HCT116 (cell line): Measurements from ENCODE around the gene DLG5. TPM values are rescaled to one million over a fixed set of nuclear protein-coding genes. Genes with fewer than 3 reads are reported as not detected.

ENCODE experiments used
- ATAC-seq: fragments of 200-7000 bp; cut with Tn5 transposase; 2 replicates; pipeline ENCODE4 v1.9.1; 2020; ENCODE audit warnings: mild to moderate bottlenecking, moderate library complexity
- BruUV-seq: library from RNA; stranded (reverse); fragments of 400-500 nt; replicated peaks from 2 replicates; lab custom pipeline; 2021; lab: Mats Ljungman, UMichigan
- CTCF ChIA-PET: fragments of 300-600 bp; sonication (Branson Sonifier 250); formaldehyde crosslinking; loops from one replicate; lab custom pipeline; 2021; ENCODE audit warnings: antibody characterized with exemption; lab: Charles Lee
- POLR2A ChIA-PET: fragments of 300-600, 350-600 bp; sonication (Branson Sonifier 250); formaldehyde crosslinking; loops from one replicate; lab custom pipeline; 2021; ENCODE audit warnings: antibody characterized with exemption; lab: Charles Lee
- RAD21 ChIA-PET, 2 experiments: fragments of 300-600 bp; sonication (Branson Sonifier 250); formaldehyde crosslinking; loops; one replicate each; lab custom pipeline; 2023; ENCODE audit warnings: low total read pairs in 2 of 2; ENCODE audit not compliant: uncharacterized antibody in 2 of 2, unreplicated experiment in 2 of 2, low non-redundant PET in 1 of 2; lab: Charles Lee
- DNase-seq: peaks from one replicate; pipeline ENCODE4 v3.0.0-alpha.2; 2010; ENCODE audit warnings: low read depth, low spot score
- H2AFZ ChIP-seq: fragments of 200-600 bp; shearing (Covaris generic), sonication (generic); 2 replicates; pipeline ENCODE4 v1.6.1; 2017; ENCODE audit warnings: low read depth, mixed run types, mixed read lengths, antibody characterized with exemption, low read length; ENCODE audit not compliant: poor library complexity, severe bottlenecking
- H3K27ac ChIP-seq: 2 replicates; pipeline ENCODE4 v1.5.1; 2012; ENCODE audit warnings: low read depth, low read length
- H3K27me3 ChIP-seq: fragments of 200-600 bp; sonication (generic); 2 replicates; pipeline ENCODE4 v1.6.1; 2016; ENCODE audit warnings: mixed run types, low read length, mixed read lengths; ENCODE audit not compliant: insufficient read depth
- H3K36me3 ChIP-seq, 2 experiments: fragments of 200-500 bp in 1 of 2; fragments of 200-600 bp in 1 of 2; sonication (Bioruptor generic) in 1 of 2; sonication (generic) in 1 of 2; 2 replicates each; pipeline versions ENCODE4 v1.5.1 to v1.6.1; 2014 to 2016; ENCODE audit warnings: low read length in 2 of 2, inconsistent platforms in 1 of 2, mixed read lengths in 1 of 2, mixed run types in 1 of 2; ENCODE audit not compliant: insufficient read depth in 2 of 2, control insufficient read depth in 1 of 2
- H3K4me1 ChIP-seq, 2 experiments: fragments of 200-600 bp in 1 of 2; sonication (generic) in 1 of 2; 2 replicates each; pipeline versions ENCODE4 v1.5.1 to v1.6.1; 2012 to 2017; ENCODE audit warnings: low read length in 2 of 2, inconsistent platforms in 1 of 2, mild to moderate bottlenecking in 1 of 2, mixed read lengths in 1 of 2, mixed run types in 1 of 2, moderate library complexity in 1 of 2; ENCODE audit not compliant: insufficient read depth in 2 of 2, control insufficient read depth in 1 of 2
- H3K4me2 ChIP-seq: fragments of 200-600 bp; sonication (generic); 2 replicates; pipeline ENCODE4 v1.6.1; 2017; ENCODE audit warnings: mixed run types, low read length, mixed read lengths
- H3K4me3 ChIP-seq, 2 experiments: fragments of 200-600 bp in 1 of 2; sonication (generic) in 1 of 2; replicated peaks in 1 of 2; 2 replicates each; pipeline ENCODE4 v1.5.1; 2011 to 2016; ENCODE audit warnings: low read length in 2 of 2, control low read depth in 1 of 2, low read depth in 1 of 2, mild to moderate bottlenecking in 1 of 2, mixed read lengths in 1 of 2, mixed run types in 1 of 2
- H3K79me2 ChIP-seq: fragments of 200-600 bp; sonication (generic); 2 replicates; pipeline ENCODE4 v1.6.1; 2017; ENCODE audit warnings: mild to moderate bottlenecking, mixed run types, low read length, moderate library complexity, mixed read lengths; ENCODE audit not compliant: insufficient read depth
- H3K9ac ChIP-seq: fragments of 200-600 bp; sonication (generic); 2 replicates; pipeline ENCODE4 v1.6.1; 2016; ENCODE audit warnings: low read length, mixed read lengths
- H3K9me2 ChIP-seq: fragments of 200-600 bp; sonication (generic), shearing (Covaris generic); 2 replicates; pipeline ENCODE4 v1.6.1; 2017; ENCODE audit warnings: mixed run types, mild to moderate bottlenecking, moderate library complexity; ENCODE audit not compliant: insufficient read depth
- H3K9me3 ChIP-seq, 2 experiments: fragments of 200-500 bp in 1 of 2; fragments of 200-600 bp in 1 of 2; sonication (Bioruptor generic) in 1 of 2; sonication (generic) in 1 of 2; 2 replicates each; pipeline ENCODE4 v1.6.1; 2014 to 2017; ENCODE audit warnings: low read length in 2 of 2, mixed read lengths in 2 of 2, inconsistent platforms in 1 of 2, low read depth in 1 of 2, mild to moderate bottlenecking in 1 of 2, mixed run types in 1 of 2, moderate library complexity in 1 of 2; ENCODE audit not compliant: control insufficient read depth in 1 of 2, insufficient read depth in 1 of 2
- H4K20me1 ChIP-seq: fragments of 200-600 bp; sonication (generic), shearing (Covaris generic); 2 replicates; pipeline ENCODE4 v1.6.1; 2017; ENCODE audit warnings: mixed run types, mild to moderate bottlenecking, moderate library complexity; ENCODE audit not compliant: insufficient read depth
- ATF3 ChIP-seq: IDR thresholded peaks from 2 replicates; pipeline ENCODE4 v1.6.1; 2012
- CBX3 ChIP-seq: IDR thresholded peaks from 2 replicates; pipeline ENCODE4 v1.6.1; 2012; ENCODE audit warnings: low read depth
- EGR1 ChIP-seq: IDR thresholded peaks from 2 replicates; pipeline ENCODE4 v1.6.1; 2012; ENCODE audit warnings: low read depth
- ELF1 ChIP-seq: IDR thresholded peaks from 2 replicates; pipeline ENCODE4 v1.6.1; 2012; ENCODE audit warnings: low read depth, borderline replicate concordance
- EZH2 ChIP-seq: fragments of 200-600 bp; sonication (generic); IDR thresholded peaks from 2 replicates; pipeline ENCODE4 v1.6.1; 2017; ENCODE audit warnings: antibody characterized with exemption, mixed run types
- EZH2phosphoT487 ChIP-seq: fragments of 200-600 bp; IDR thresholded peaks from 2 replicates; pipeline ENCODE4 v1.6.1; 2018; ENCODE audit warnings: antibody characterized with exemption, borderline replicate concordance
- FOSL1 ChIP-seq: IDR thresholded peaks from 2 replicates; pipeline ENCODE4 v1.6.1; 2012; ENCODE audit warnings: low read depth
- MAX ChIP-seq: IDR thresholded peaks from 2 replicates; pipeline ENCODE4 v1.6.1; 2012
- POLR2A ChIP-seq: IDR thresholded peaks from 2 replicates; pipeline ENCODE4 v1.7.0; 2011; ENCODE audit warnings: borderline replicate concordance; ENCODE audit not compliant: insufficient read depth, insufficient read length; ENCODE audit errors: extremely low read depth
- RAD21 ChIP-seq: IDR thresholded peaks from 2 replicates; pipeline ENCODE4 v1.6.1; 2012; ENCODE audit warnings: low read depth, mild to moderate bottlenecking
- SIN3A ChIP-seq: IDR thresholded peaks from 2 replicates; pipeline ENCODE4 v1.6.1; 2012; ENCODE audit warnings: low read depth
- SP1 ChIP-seq: IDR thresholded peaks from 2 replicates; pipeline ENCODE4 v1.6.1; 2012; ENCODE audit warnings: low read depth
- SRF ChIP-seq: IDR thresholded peaks from 2 replicates; pipeline ENCODE4 v1.6.1; 2012; ENCODE audit warnings: low read depth
- YY1 ChIP-seq: IDR thresholded peaks from 2 replicates; pipeline ENCODE4 v1.6.1; 2011; ENCODE audit warnings: low read length, low read depth, moderate library complexity, mild to moderate bottlenecking; ENCODE audit not compliant: insufficient replicate concordance; ENCODE audit errors: extremely low read depth
- ZNF274 ChIP-seq: fragments of 200-500 bp; sonication (Bioruptor generic); IDR thresholded peaks from 2 replicates; pipeline ENCODE4 v1.6.1; 2014; ENCODE audit warnings: mild to moderate bottlenecking, low read depth, low read length, inconsistent platforms
- intact Hi-C: fragments of 100-400 bp; cut with micrococcal nuclease; formaldehyde crosslinking; loops from 2 replicates; pipeline ENCODE4 v1.10.0; 2022
- total RNA-seq: library from RNA; stranded (reverse); gene quantifications from one replicate; pipeline ENCODE4 v1.2.1, GENCODE V29; 2021; ENCODE audit not compliant: unreplicated experiment

Gene DLG5
- total RNA-seq, 1 experiment from 2014 or later, result 44.8 TPM

GRCh38 chr10:77940225-77940624 is 13.7 kb upstream of the DLG5 start:
- intact Hi-C loops, result no loop called here
- POLR2A ChIA-PET, result interaction anchor here (1.1 kb wide), 1 partner anchor 9 kb away, joined by 5 read pairs; no protein-coding TSS in a partner anchor
- no peak for TF ChIP-seq ELF1
- TF ChIP-seq FOSL1, result no peak
- no peak for TF ChIP-seq ZNF274
- TF ChIP-seq EZH2phosphoT487, result no peak
- TF ChIP-seq RAD21, result no peak
- no peak for TF ChIP-seq SRF
- no peak for TF ChIP-seq MAX
- TF ChIP-seq SP1, result no peak
- TF ChIP-seq POLR2A, result no peak
- no peak for TF ChIP-seq CBX3
- no peak for TF ChIP-seq ATF3
- no peak for TF ChIP-seq YY1
- TF ChIP-seq SIN3A, result no peak
- TF ChIP-seq EGR1, result no peak
- no peak for TF ChIP-seq EZH2
- Histone ChIP-seq H3K36me3 (no peaks in the 10 kb centered on the region), H3K27ac (no peak overlapping the region), H2AFZ (no peak overlapping the region), H3K27me3 (no peaks in the 10 kb centered on the region), H3K4me3 (no peak overlapping the region), H4K20me1 (no peaks in the 10 kb centered on the region), H3K9me3 (no peaks in the 10 kb centered on the region), H3K79me2 (no peaks in the 10 kb centered on the region), H3K4me2 (no peak overlapping the region), H3K4me1 (peaks cover 11 to 22% of the 10 kb centered on the region in 2 experiments), H3K9me2 (no peaks in the 10 kb centered on the region), H3K9ac (no peak overlapping the region)
- no TSS peak for BruUV-seq
- ATAC-seq, result no peak
- no peak for DNase-seq
- RAD21 ChIA-PET, result no interaction called here
- CTCF ChIA-PET, result no interaction called here
